ENCODE results near the gene CALML6.

Gene CALML6

GRCh38 chr1:1922956-1923833 lies 8.1 kb downstream of the CALML6 start:
- H3K36me3 ChIP-seq (ENCODE audit: control insufficient read depth, insufficient read depth, low read length): no peaks in the 10 kb centered on the region
- DNase-seq (ENCODE audit: extremely low read depth, insufficient read length): no peak
- no peaks in the 10 kb centered on the region for H3K27me3 ChIP-seq (replicated peaks; ENCODE audit: control insufficient read depth, insufficient read depth, low read length)
- H3K4me3 ChIP-seq (replicated peaks; ENCODE audit: low read depth, low read length): no peak overlapping the region
- TF ChIP-seq CTCF (IDR thresholded peaks at IDR 0.05; ENCODE audit: insufficient read depth, low read length, poor library complexity, severe bottlenecking): no peak

GRCh38 chr1:1924386-1924785 lies 9.3 kb downstream of the CALML6 start:
- Histone ChIP-seq H3K36me3 (ENCODE audit: control insufficient read depth, insufficient read depth, low read length) (no peaks in the 10 kb centered on the region), H3K4me3 (replicated peaks; ENCODE audit: low read depth, low read length) (no peak overlapping the region), H3K27me3 (replicated peaks; ENCODE audit: control insufficient read depth, insufficient read depth, low read length) (no peaks in the 10 kb centered on the region)
- DNase-seq (ENCODE audit: extremely low read depth, insufficient read length): no peak
- no peak for TF ChIP-seq CTCF (IDR thresholded peaks at IDR 0.05; ENCODE audit: insufficient read depth, low read length, poor library complexity, severe bottlenecking)

GRCh38 chr1:1924849-1925248 lies 9.8 kb downstream of the CALML6 start:
- no peaks in the 10 kb centered on the region for H3K36me3 ChIP-seq (ENCODE audit: control insufficient read depth, insufficient read depth, low read length)
- no peak overlapping the region for H3K4me3 ChIP-seq (replicated peaks; ENCODE audit: low read depth, low read length)
- TF ChIP-seq CTCF (IDR thresholded peaks at IDR 0.05; ENCODE audit: insufficient read depth, low read length, poor library complexity, severe bottlenecking): no peak
- DNase-seq (ENCODE audit: extremely low read depth, insufficient read length): no peak
- H3K27me3 ChIP-seq (replicated peaks; ENCODE audit: control insufficient read depth, insufficient read depth, low read length): no peaks in the 10 kb centered on the region

- H3K27me3 ChIP-seq (replicated peaks; ENCODE audit: control insufficient read depth, insufficient read depth, low read length): no peaks in the 10 kb centered on the region
- no peak for DNase-seq (ENCODE audit: extremely low read depth, insufficient read length)
- no peak overlapping the region for H3K4me3 ChIP-seq (replicated peaks; ENCODE audit: low read depth, low read length)
- H3K36me3 ChIP-seq (ENCODE audit: control insufficient read depth, insufficient read depth, low read length): no peaks in the 10 kb centered on the region
- no peak for TF ChIP-seq CTCF (IDR thresholded peaks at IDR 0.05; ENCODE audit: insufficient read depth, low read length, poor library complexity, severe bottlenecking)
Observed at GRCh38 chr1:1925437-1926345, 10.6 kb downstream of the CALML6 start.

GRCh38 chr1:1926346-1926811 lies 11.3 kb downstream of the CALML6 start:
- Histone ChIP-seq H3K4me3 (replicated peaks; ENCODE audit: low read depth, low read length) (no peak overlapping the region), H3K27me3 (replicated peaks; ENCODE audit: control insufficient read depth, insufficient read depth, low read length) (no peaks in the 10 kb centered on the region)
- DNase-seq (ENCODE audit: extremely low read depth, insufficient read length): no peak

More at GRCh38 chr1:1926346-1926811, 11.3 kb downstream of the CALML6 start:
- no peaks in the 10 kb centered on the region for H3K36me3 ChIP-seq (ENCODE audit: control insufficient read depth, insufficient read depth, low read length)
- TF ChIP-seq CTCF (IDR thresholded peaks at IDR 0.05; ENCODE audit: insufficient read depth, low read length, poor library complexity, severe bottlenecking): no peak
